Neural crest cell (in vitro differentiated cells): ENCODE results near the gene STK25. TPM values are rescaled to one million over a fixed set of nuclear protein-coding genes. Genes with fewer than 3 reads are reported as not detected.

ENCODE experiments used
- DNase-seq: peaks from one replicate; pipeline ENCODE4 v3.0.0; 2021; ENCODE audit warnings: low read depth, mixed read lengths, low spot score
- H3K27ac Mint-ChIP-seq: one replicate; pipeline ENCODE4 v1.8.0; 2021; ENCODE audit warnings: mild to moderate bottlenecking, mixed read lengths; ENCODE audit not compliant: unreplicated experiment
- H3K27me3 Mint-ChIP-seq: 2 replicates; pipeline ENCODE4 v1.8.0; 2021; ENCODE audit warnings: low read depth, mild to moderate bottlenecking, mixed read lengths
- H3K36me3 Mint-ChIP-seq: 2 replicates; pipeline ENCODE4 v1.8.0; 2021; ENCODE audit warnings: low read depth, mild to moderate bottlenecking, mixed read lengths
- H3K4me1 Mint-ChIP-seq: 2 replicates; pipeline ENCODE4 v1.8.0; 2021; ENCODE audit warnings: mixed read lengths
- H3K4me3 Mint-ChIP-seq: one replicate; pipeline ENCODE4 v1.8.0; 2021; ENCODE audit warnings: mild to moderate bottlenecking, mixed read lengths
- H3K9me3 Mint-ChIP-seq: 2 replicates; pipeline ENCODE4 v1.8.0; 2021; ENCODE audit warnings: mixed read lengths
- total RNA-seq: library from RNA; stranded (reverse); gene quantifications from 2 replicates; pipeline ENCODE4 v1.2.1, GENCODE V29; 2021
- TF ChIP-seq, protein P1 (sequence below): fragments of 200-600 bp; sonication (generic); conservative IDR thresholded peaks from 2 replicates; pipeline ENCODE4 v1.5.0; 2021; ENCODE audit warnings: antibody characterized with exemption, mild to moderate bottlenecking

The STK25 gene
- total RNA-seq, 1 donor from 2014 or later, result 223 TPM

DNA sequence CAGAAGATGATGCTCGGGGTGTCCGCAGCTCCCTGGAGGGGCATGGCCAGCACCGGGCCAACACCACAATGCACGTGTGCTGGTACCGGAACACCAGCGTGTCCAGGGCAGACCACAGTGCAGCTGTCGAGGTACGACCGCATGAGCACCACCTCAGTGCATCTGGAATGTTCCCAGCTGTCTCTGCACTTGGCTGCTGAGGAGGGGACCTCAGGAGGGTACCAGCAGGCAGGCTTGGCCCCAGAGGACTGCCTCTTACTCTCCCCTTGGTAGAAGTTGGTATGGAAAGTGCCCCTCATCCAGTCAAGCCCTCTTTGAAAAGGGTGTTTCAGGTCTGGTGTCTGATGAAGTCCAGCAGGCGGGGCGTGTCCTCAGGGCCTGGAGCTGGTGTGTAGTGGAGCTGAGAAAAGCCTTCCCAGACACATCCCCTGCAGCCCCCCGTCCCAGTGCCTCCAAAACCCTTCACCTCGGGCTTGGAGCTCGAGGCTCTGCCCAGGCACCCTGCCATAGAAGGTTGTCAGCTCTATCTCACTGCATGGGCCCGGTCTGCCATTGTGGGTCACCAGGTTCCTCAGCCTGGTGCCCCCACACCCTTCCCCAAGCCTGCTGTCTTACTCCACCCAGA, 16.7 kb downstream of the STK25 start:
- no peak for DNase-seq
- no peaks in the 10 kb centered on the region for H3K4me1 Mint-ChIP-seq
- no peak overlapping the region for H3K27ac Mint-ChIP-seq
- H3K9me3 Mint-ChIP-seq, result no peaks in the 10 kb centered on the region
- no peak overlapping the region for H3K4me3 Mint-ChIP-seq
- peaks cover 6% of the 10 kb centered on the region for H3K36me3 Mint-ChIP-seq
- H3K27me3 Mint-ChIP-seq, result no peaks in the 10 kb centered on the region
- TF ChIP-seq, protein P1, sequence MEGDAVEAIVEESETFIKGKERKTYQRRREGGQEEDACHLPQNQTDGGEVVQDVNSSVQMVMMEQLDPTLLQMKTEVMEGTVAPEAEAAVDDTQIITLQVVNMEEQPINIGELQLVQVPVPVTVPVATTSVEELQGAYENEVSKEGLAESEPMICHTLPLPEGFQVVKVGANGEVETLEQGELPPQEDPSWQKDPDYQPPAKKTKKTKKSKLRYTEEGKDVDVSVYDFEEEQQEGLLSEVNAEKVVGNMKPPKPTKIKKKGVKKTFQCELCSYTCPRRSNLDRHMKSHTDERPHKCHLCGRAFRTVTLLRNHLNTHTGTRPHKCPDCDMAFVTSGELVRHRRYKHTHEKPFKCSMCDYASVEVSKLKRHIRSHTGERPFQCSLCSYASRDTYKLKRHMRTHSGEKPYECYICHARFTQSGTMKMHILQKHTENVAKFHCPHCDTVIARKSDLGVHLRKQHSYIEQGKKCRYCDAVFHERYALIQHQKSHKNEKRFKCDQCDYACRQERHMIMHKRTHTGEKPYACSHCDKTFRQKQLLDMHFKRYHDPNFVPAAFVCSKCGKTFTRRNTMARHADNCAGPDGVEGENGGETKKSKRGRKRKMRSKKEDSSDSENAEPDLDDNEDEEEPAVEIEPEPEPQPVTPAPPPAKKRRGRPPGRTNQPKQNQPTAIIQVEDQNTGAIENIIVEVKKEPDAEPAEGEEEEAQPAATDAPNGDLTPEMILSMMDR, result no peak

DNA sequence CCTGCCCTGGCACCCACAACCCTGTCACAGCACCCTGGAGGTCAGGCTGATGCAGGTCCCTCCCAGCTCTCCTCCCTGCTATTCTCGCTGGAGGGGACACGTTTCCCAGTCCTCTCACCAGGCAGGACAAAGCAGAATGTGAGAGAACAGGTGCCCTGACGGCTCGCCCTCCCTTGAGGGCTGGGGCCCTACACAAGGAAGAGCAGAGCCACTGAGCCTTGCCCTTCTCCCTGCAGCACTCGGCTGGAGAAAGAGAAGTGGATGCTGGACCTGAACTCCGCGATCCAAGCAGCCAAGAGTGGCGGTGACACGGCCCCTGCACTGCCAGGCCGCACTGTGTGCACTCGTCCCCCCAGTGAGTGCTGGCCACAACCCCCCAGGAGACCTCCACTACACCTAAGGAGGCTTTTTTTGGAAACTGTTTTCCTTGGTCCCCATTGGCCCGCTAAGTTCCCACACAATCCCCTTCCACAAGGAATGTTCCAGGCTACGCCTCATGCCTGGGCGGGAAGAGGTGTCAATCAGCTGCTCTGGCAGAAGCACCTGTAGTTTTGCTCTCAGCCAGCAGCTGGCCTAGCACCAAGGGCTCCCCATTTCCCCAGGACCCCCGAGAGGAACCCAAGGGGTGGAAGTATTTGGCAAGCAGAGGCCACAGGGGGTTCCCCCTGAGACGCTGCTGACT, 17.4 kb downstream of the STK25 start:
- H3K36me3 Mint-ChIP-seq, result peaks cover 6% of the 10 kb centered on the region
- TF ChIP-seq, protein P1, result no peak

DNA sequence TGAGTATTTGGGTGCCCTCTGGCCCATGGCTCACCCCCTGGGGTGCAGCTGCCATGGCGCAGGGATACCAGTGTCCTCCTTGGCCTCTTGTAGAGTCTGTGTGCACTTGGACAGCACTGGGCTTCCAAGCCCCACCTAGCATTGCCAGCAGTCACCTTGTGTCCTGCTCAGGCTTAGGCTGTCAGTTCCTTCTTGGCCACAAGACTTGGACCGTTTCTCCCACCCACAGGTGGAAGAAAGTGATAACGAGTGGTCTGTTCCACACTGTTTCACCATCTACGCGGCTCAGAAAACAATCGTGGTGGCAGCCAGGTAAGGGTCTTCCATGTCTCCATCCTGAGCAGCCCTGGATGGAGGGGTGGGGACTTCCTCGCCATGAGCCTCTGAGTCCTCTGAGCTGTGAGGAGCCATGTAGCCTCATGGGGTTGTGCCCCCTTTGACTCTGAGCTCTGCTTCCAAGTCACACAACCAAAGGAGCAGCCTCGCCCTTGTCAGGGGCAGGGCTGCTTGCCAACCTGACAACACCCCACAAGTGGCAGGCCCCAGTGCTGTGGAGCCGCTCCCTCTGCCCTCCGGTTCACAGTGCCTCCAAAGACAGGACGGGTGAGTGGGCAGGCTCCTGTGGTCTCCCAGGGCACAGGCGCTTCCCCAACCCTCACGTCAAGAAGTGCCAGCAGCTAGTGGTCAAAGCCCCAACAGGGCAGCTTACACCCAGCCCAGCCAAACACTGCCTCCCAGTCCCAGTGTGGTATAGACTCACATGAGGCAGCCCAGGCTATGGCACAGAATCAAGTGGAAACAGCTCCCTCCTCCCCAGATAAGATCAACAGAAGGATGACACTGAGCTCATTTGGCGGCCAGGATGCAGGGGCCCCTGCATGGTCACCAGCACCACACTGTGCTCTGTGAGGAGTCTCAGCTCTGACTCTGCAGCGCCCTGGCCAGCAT, 18.4 kb downstream of the STK25 start:
- Mint-ChIP-seq H3K27ac (no peak overlapping the region), H3K4me3 (peak overlapping the region; percentile 44), H3K9me3 (no peaks in the 10 kb centered on the region), H3K27me3 (no peaks in the 10 kb centered on the region), H3K4me1 (no peaks in the 10 kb centered on the region), H3K36me3 (peaks cover 6% of the 10 kb centered on the region)
- TF ChIP-seq, protein P1, result no peak
- no peak for DNase-seq

More for the DNA sequence above, 17.4 kb downstream of the STK25 start:
- Mint-ChIP-seq H3K4me1 (no peaks in the 10 kb centered on the region), H3K27me3 (no peaks in the 10 kb centered on the region), H3K4me3 (no peak overlapping the region), H3K27ac (no peak overlapping the region), H3K9me3 (no peaks in the 10 kb centered on the region)
- DNase-seq, result no peak

DNA sequence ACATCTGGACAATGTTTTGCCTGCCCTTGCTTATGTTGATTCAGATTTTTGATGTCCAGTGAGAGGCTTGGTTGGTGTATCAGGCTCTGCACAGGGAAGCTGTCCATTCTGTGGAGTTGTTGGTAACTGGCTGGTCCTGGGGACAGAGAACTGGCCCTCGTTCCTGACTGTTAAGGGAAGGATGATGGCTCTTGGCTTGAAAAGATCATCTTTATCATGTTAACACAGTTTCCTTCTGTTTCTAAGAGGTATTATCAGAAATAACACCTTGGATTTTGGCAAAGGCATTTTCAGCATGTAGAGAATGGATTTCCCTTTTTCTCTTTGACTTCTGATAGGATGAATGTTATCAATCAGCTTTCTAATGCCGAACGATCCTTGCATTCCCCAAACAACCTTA, 19.3 kb downstream of the STK25 start:
- no peaks in the 10 kb centered on the region for H3K27me3 Mint-ChIP-seq
- no peak overlapping the region for H3K27ac Mint-ChIP-seq

More for the DNA sequence above, 19.3 kb downstream of the STK25 start:
- DNase-seq, result no peak
- Mint-ChIP-seq H3K9me3 (no peaks in the 10 kb centered on the region), H3K36me3 (peaks cover 6% of the 10 kb centered on the region), H3K4me1 (no peaks in the 10 kb centered on the region), H3K4me3 (no peak overlapping the region)
- TF ChIP-seq, protein P1, result no peak
